NCI-H2227 treated with DMSO at 0.1 percent for 48 hours (cell line): ENCODE data around the gene SLC25A18.
"Not testable (repeated sequence)": the region's sequence is repeated elsewhere in the genome, so short reads cannot be mapped to it uniquely, and the experiment has no call there.

Source experiments
- DNase-seq: peaks from one replicate; lab custom pipeline; 2025; lab: John Stamatoyannopoulos, UW

SLC25A18 gene, protein sequence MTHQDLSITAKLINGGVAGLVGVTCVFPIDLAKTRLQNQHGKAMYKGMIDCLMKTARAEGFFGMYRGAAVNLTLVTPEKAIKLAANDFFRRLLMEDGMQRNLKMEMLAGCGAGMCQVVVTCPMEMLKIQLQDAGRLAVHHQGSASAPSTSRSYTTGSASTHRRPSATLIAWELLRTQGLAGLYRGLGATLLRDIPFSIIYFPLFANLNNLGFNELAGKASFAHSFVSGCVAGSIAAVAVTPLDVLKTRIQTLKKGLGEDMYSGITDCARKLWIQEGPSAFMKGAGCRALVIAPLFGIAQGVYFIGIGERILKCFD

DNA sequence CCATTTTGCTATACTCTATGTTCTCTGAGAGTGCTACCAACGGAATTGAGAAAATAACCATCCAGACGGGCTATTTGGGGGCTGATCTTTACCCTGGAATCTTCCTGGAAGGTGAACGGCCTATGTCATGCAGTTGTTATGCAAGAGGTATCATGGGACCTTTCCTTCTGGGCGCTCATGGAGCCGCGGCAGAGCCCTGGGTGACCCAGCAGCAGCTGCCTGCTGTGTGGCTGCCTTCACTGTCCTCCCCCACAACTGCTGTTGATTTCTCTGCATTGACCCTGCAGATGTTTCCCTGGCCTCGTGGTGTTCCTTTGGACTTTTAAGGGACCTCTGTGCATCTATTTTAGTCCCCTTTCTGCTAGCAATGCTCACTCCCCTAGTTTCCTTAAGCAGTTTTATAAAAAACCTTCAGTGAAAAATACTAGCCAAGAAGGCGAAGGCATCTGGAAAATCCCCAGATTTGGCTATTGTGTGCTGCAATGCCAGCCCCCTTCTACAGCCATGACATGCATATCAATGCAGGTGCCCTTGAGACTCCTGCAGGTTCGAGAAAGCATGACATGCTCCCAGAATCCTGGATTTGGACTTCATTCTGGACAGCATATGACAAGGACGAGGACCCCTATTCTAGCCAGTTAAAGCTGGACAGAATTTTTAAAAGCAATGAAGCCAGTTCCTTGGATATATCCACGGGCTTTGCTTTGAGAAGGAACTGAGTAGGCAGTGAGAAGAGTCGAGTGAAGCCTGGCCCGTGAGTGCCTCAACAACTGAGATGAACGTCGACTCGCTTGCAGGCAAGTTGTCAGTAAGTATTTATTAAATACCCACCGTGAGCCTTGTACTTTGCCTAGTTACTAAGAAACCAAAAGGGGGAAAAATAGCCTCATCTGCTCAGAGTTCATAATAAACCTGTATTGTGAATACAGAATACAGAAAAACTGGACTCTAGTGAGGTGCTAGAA is at the start of gene SLC25A18:
Gene SLC25A18 (plus strand): TSS at position 593 of the 965 bp plus-strand sequence. CDS start 16,447 bp downstream, outside the sequence.
- no peak for DNase-seq

DNA sequence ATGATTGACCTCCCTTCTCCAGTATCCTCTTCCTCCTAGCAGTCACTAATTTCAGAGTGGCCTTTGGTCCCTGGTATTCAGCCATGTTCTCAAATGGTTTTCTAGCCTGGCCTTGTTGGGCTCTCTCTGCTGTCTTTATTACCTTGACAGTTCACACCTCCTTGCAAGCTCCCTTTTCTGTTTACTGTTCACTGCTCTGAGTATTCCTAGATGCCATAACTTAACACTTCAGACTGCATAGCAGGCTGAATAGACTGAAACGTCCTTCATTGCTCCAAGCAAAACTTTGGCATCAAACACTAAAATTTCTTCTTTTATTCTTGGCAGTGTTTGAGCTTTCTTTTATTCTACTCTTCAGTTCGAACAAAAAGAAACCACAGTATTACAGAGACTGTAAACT is 49.7 kb upstream of the SLC25A18 start:
- DNase-seq, result no peak

DNA sequence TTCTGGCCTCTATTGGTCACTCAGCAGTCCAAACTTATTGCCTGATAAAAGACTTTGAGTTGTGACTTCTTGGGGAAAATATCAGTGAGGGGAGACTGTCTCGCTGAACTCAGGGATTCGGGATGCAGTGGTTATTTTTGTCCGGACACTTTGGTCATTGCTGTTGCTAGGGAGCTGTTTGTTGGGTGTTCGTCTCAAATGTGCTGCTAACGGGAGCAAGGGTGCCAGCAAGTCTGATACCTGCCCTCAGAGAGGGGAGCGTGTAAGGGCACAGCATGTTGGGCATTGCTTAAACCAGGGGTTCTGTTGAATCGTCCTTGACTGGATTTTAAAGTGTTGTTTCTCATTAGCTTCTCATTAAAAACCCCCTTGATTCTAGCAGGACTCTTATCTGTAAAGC is 49.2 kb upstream of the SLC25A18 start:
- no peak for DNase-seq

DNA sequence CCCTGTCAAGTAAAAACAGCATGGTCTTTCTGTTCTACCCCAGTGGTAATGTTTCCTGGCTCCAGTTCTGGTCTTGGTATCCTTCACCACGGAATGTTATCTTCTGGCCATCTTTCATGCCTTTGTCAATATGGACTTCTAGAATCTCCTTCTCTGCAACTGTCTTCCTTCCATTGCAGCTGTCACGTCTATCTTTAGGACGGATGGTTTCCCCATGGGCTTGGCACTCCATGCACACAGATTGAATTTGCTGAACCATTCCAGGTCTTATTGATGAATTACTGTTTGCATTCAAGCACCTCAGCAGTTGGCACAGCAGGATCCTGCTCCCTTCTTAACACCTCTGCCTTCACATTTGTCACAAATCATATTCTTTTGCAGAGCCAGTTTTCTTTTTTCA is 44.9 kb upstream of the SLC25A18 start:
- no peak for DNase-seq

DNA sequence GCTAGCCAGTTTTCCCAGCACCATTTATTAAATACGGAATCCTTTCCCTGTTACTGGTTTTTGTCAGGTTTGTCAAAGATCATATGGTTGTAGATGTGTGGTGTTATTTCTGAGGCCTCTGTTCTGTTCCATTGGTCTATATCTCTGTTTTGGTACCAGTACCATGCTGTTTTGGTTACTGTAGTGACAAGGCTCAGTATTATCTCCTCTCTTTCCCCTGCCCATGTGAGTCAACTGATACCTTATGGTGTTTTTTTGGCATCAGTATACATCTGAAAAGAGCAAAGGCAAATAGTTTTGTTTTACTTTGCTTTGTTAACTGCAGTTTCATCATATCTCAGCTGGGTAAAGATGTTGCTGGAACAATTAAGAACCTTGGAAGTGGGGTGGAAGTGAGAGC is 41.3 kb upstream of the SLC25A18 start:
- DNase-seq, result not testable (repeated sequence)

DNA sequence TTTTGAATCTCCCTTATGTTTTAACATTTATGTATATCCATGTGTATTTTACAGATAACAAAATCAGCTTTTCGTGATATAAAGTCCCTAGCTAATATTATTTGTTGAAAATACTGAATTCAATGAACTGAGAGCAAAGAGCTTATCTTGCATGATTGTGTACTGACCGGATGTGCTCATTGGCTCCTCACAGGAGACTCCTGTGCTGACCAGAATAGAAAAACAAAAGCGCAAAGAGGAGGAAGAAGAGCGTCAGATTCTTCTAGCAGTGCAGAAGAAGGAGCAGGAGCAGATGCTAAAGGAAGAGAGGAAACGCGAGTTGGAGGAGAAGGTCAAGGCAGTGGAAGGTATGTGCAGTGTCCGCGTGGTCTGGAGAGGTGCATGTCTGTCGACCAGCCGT is 39.4 kb upstream of the SLC25A18 start:
- DNase-seq, result no peak

DNA sequence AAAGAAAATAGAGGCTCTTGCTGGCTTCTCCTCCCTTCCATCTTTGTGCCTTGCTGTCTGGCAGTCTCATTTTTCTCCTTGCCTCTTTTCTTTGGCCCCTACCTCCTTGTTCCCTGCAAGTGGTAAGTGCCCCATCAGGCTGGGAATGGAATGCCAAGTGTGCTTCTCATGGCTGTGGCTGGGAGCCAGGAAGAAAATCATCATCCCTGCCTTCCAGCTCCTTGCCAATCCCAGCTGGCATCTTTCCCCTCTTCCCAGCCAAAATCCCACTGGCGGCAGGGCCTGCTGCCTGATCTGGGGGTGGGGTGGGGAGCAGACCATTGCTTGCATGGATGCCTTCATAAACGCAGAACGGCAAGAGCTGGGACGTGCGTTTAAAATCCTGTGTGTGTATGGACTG is 27.0 kb upstream of the SLC25A18 start:
- no peak for DNase-seq

DNA sequence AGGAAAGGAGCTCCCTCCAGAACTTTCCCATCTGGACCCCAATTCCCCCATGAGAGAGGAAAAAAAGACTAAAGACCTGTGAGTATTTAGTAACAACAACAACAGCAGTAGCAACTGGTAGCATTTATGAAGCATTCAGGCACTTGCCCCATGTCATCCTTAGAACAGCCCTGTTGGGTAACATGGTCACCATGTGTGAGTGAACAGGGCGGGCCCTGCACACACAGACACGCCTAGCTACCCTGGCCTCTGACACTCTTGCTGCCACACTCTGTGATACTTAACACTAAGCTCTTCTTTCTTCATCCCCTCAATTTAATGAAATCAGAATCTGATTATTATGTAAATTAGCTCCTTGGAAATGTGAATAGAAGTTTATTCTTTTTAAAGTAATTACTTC is 26.1 kb upstream of the SLC25A18 start:
- no peak for DNase-seq

DNA sequence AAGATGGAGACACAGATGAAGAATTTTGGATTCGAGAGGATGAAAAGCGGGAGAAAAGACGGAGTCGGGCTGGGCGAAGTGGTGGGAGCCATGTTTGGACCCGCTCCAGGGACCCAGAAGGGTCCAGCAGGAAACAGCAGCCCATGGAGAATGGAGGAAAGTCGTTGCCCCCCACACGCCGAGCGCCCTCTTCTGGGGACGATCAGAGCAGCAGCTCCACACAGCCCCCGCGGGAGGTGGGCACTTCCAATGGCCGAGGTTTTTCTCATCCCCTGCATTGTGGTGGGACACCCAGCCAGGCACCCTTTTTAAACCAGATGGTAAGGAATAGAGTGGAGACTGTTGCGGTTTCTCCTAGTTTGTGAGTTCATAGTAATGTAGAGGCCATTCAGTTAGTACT is 22.8 kb upstream of the SLC25A18 start:
- DNase-seq, result no peak

DNA sequence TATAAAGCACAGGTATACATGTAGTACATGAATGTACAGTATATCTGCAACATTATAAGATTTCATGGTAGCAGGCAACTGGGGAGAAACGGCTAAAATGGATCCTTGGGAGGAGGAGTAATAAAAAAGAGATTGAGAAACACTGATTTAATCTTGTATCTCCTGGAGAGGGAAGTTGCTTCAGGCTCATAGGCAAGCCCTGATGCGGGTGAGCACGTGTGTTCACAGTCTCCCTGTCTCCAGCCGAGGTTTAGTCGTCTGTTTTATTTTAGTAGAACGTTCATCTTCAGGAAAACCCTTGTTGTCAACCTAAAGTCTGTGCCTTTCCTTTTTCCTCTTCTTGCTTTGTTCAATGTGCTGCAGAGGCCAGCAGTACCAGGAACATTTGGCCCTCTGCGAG is 21.8 kb upstream of the SLC25A18 start:
- DNase-seq, result no peak

DNA sequence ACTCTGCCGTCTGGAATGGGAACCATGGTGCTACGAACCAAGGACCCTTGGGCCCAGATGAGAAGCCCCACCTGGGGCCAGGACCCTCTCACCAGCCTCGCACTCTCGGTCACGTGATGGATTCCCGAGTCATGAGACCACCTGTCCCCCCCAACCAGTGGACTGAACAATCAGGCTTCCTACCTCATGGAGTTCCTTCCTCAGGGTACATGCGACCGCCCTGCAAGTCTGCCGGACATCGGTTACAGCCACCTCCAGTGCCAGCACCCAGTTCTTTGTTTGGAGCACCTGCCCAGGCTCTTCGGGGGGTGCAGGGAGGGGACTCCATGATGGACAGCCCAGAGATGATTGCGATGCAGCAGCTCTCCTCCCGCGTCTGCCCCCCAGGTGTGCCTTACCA is 20.8 kb upstream of the SLC25A18 start:
- no peak for DNase-seq

DNA sequence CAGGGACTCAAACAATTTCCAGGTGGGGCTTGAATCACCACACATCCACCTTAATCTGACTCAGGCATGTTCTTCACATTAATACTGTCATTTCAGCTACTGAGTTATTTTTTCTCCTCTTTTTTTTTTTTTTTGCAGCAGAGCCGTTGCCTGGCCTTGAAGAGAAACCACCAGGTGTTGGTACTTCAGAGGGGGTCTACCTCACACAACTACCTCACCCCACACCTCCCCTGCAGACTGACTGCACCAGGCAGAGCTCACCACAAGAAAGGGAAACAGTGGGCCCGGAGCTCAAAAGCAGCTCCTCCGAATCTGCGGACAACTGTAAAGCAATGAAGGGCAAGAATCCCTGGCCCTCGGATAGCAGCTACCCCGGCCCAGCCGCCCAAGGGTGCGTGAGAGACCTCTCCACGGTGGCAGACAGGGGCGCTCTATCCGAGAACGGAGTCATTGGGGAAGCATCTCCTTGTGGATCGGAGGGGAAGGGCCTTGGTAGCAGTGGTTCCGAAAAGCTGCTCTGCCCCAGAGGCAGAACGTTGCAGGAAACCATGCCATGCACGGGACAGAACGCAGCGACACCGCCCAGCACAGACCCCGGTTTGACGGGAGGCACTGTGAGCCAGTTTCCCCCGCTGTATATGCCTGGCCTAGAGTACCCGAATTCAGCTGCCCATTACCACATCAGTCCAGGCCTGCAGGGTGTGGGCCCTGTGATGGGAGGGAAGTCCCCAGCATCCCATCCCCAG is 15.1 kb upstream of the SLC25A18 start:
- DNase-seq, result no peak

DNA sequence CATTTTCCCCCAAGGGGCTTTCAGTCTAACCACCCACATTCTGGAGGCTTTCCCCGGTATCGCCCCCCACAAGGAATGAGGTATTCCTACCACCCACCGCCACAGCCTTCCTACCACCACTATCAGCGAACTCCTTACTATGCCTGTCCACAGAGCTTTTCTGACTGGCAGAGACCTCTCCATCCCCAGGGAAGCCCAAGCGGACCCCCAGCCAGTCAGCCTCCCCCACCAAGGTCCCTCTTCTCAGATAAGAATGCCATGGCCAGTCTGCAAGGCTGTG is 14.6 kb upstream of the SLC25A18 start:
- DNase-seq, result no peak

DNA sequence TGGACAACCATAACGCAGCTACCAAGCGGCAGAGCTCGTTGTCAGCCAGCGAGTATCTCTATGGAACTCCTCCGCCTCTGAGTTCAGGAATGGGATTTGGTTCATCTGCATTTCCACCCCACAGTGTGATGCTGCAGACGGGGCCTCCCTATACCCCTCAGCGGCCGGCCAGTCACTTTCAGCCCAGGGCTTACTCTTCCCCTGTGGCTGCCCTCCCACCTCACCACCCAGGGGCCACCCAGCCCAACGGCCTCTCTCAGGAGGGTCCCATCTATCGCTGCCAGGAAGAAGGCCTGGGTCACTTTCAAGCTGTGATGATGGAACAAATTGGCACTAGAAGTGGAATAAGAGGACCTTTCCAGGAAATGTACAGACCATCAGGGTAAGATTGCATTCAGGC is 14.1 kb upstream of the SLC25A18 start:
- DNase-seq, result no peak

DNA sequence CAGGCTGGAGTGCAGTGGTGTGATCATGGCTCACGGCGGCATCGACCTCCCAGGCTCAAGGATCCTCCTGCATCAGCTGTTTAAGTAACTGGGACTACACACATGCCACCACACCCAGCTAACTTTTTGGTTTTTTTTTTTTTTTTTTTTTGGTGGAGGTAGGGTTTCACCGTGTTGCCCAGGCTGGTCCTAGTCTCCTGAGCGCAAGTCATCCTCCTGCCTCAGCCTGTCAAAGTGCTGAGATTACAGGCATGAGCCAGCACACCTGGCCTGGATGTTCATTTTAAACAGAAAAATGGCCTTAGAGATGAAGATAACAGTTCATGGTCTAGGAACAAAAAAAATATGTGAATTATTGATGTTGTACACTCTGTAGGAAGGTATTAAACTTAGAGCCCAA is 13.6 kb upstream of the SLC25A18 start:
- no peak for DNase-seq

DNA sequence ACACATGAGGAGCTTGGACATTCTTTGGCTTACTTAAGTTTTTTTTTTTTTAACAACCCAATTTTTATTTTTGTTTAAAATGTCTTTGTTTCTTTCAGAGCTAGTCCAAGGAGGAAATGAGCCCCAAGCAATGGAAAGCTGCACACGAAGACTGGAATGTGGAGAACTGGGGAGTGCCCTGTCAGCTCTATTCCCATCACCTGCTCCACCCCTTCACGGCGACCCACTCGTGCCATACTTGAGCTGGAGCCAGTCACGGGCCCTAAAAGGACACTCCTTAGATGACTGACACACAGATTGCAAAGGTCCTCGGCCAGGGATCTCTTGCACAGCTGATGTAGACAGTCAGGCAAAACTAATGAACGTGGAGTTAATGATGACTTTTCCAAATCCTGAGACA is 10.6 kb upstream of the SLC25A18 start:
- no peak for DNase-seq

DNA sequence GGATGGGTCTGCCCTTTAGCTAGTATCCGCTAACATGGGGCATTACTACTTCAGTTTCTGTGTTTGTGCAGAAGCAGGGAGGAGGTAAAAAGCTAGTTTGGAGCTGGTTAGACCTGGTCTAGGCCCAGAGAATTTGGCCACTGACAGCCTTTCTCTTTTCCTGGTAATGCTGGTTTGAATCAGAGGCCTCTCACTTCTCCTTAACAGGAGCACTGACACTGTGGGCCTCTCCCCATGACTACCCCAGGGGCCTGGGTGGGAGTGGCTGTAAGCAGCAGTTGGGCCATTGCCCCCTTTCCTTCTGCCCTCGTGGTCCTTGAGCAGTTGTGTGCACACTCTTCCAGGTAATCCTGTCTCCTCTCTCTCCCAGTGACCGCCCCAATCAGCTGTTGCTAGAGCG is 8.5 kb upstream of the SLC25A18 start:
- DNase-seq, result no peak

DNA sequence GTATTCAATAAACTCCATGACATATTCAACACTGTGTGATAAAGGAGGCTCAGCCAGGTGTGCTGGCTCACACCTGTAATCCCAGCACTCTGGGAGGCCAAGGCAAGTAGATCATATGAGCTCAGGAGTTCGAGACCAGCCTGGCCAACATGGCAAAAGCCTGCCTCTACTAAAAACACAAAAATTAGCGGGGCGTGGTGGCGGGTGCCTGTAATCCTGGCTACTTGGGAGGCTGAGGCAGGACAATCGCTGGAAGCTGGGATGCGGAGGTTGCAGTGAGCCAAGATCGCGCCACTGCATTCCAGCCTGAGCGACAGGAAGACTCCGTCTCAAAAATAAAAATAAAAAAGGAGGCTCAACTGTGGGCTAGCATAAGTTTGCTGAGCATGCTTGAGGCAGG is 4.1 kb upstream of the SLC25A18 start:
- DNase-seq, result no peak

DNA sequence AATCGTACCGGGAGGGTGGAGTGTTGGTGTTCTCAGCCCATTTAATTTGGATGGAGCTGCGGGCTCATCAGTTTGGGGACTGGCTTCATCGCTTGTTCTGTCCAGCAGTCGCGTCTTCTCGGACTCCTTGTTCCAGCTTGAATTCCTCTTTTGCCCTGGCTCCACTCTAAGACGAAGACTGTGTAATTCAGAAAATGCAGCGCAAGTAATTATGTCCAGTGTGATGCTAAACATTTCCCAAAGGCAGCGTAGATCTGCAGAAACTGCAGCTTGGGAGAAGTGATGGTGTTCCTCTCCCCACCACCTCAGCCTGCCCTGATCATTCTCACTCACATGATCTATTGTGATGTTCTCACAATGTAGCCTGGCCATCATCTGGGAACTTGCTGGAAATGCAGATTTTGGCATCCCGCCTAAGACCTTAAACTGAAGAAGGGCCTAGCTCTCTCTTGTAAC is 666 bp downstream of the SLC25A18 start:
- DNase-seq, result no peak

DNA sequence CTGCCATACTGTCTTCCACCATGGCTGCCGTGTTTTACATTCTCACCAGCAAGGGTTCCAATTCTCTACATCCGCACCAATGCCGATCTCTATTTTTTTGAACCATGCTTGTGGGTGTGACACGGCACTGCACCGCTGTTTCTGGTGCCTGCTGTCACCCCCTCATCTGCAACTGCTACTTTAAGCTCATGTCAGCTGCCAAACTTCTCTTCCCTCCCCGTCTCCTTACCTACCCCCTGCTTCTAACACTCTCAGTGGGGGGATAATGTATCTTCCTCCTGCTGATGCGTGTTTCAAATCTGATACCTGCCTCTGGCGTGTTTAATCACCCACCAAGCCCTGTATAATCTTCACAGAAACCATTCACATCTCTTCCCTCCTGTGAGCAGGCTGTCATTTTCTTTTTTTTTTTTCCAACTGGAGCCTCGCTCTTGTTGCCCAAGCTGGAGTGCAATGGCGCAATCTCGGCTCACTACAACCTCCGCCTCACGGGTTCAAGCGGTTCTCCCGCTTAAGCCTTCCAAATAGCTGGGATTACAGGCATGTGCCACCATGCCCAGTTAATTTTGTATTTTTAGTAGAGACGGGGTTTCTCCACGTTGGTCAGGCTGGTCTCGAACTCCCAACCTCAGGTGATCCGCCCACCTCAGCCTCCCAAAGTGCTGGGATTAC is 2.9 kb downstream of the SLC25A18 start:
- DNase-seq, result not testable (repeated sequence)

DNA sequence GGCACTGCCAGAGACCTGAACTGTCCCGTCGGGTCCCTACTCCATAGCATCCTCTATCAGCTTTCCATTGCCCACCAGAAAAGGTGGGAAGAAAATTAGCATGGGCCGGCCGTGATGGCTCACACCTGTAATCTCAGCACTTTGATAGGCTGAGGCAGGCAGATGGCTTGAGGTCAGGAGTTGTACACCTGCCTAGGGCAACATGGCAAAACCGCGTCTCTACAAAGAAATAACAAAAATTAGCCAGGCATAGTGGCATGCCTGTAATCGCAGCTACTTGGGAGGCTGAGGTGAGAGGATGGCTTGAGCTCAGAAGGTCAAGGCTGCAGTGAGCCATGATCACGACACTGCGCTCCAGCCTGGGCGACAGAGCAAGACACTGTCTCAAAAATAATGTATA is 3.5 kb downstream of the SLC25A18 start:
- DNase-seq, result no peak

DNA sequence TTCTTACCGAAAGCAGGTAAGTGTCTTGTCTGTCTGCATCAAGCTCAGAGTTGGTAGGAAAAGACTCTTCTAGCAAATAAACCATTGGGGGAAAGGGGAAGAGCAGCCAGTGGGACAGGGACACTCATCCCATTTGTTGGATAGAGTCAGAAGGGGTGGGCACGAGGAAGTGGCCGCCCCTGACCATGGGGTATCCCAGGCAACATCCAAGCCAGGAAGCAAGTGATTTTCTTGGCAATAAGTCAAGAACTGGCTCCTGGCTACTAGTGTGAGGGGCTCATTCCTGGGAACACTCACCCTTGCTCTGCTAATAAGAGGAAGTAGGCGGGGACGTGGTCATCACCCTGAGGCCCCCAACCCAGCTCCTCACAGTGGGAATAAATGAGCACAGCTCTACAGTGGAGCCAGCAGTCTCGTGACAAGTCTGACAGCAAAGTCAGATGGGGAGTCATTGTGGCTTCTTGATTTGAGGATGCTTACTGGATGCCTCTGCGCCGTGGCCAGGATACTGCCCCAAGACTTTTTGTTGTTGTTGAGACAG is 6.7 kb downstream of the SLC25A18 start:
- peak; percentile 56 for DNase-seq
